Liver (tissue), 9 donors: ENCODE measurements around the gene SLC2A6. TPM values are rescaled to one million over a fixed set of nuclear protein-coding genes. Genes with fewer than 3 reads are reported as not detected.

Experiments used
- DNase-seq: peaks from one replicate; pipeline ENCODE4 v3.0.0-alpha.2; 2017; ENCODE audit warnings: low spot score
- H3K27ac ChIP-seq, 2 donors: one replicate each; pipeline ENCODE4 v1.7.0; 2013; ENCODE audit warnings: inconsistent platforms in 2 of 2, low read length in 2 of 2, control low read depth in 1 of 2, low read depth in 1 of 2, mild to moderate bottlenecking in 1 of 2
- H3K27me3 ChIP-seq, 4 donors: one replicate each; pipeline versions ENCODE4 v1.6.1 to v1.7.0; 2013; ENCODE audit warnings: low read length in 3 of 4, inconsistent platforms in 1 of 4, mild to moderate bottlenecking in 1 of 4, moderate library complexity in 1 of 4; ENCODE audit not compliant: control insufficient read depth in 4 of 4, insufficient read depth in 4 of 4
- H3K36me3 ChIP-seq, 4 donors: one replicate each; pipeline versions ENCODE4 v1.6.1 to v1.7.0; 2013; ENCODE audit warnings: low read length in 3 of 4, mild to moderate bottlenecking in 3 of 4, low read depth in 1 of 4, moderate library complexity in 1 of 4; ENCODE audit not compliant: control insufficient read depth in 4 of 4, insufficient read depth in 3 of 4
- H3K4me1 ChIP-seq, 4 donors: one replicate each; pipeline versions ENCODE4 v1.6.1 to v1.7.0; 2013; ENCODE audit warnings: low read length in 3 of 4, mild to moderate bottlenecking in 3 of 4, moderate library complexity in 1 of 4; ENCODE audit not compliant: control insufficient read depth in 4 of 4, insufficient read depth in 4 of 4
- H3K4me3 ChIP-seq, 3 donors: one replicate each; pipeline versions ENCODE4 v1.6.1 to v1.7.0; 2013; ENCODE audit warnings: low read length in 3 of 3, control low read depth in 1 of 3, low read depth in 1 of 3, mild to moderate bottlenecking in 1 of 3
- H3K9ac ChIP-seq, 2 donors: one replicate each; pipeline ENCODE4 v1.7.0; 2013; ENCODE audit warnings: low read length in 2 of 2, mild to moderate bottlenecking in 2 of 2, moderate library complexity in 2 of 2, control low read depth in 1 of 2, low read depth in 1 of 2
- H3K9me3 ChIP-seq, 4 donors: one replicate each; pipeline versions ENCODE4 v1.6.1 to v1.7.0; 2013; ENCODE audit warnings: low read length in 3 of 4; ENCODE audit not compliant: control insufficient read depth in 4 of 4
- EGR1 ChIP-seq, 2 donors: IDR thresholded peaks; 2 replicates each; pipeline ENCODE4 v1.6.1; 2016 to 2018; ENCODE audit warnings: antibody characterized with exemption in 2 of 2, low read depth in 2 of 2
- FOXA1 ChIP-seq: IDR thresholded peaks from 2 replicates; pipeline ENCODE4 v1.6.1; 2016; ENCODE audit warnings: antibody characterized with exemption
- GABPA ChIP-seq, 2 donors: IDR thresholded peaks in 1 of 2; conservative IDR thresholded peaks in 1 of 2; 2 replicates each; pipeline ENCODE4 v1.6.1; 2016; ENCODE audit warnings: antibody characterized with exemption in 2 of 2, mild to moderate bottlenecking in 1 of 2, moderate library complexity in 1 of 2
- HNF4A ChIP-seq, 2 donors: conservative IDR thresholded peaks; 2 replicates each; pipeline ENCODE4 v1.6.1; 2016; ENCODE audit warnings: antibody characterized with exemption in 2 of 2, mild to moderate bottlenecking in 2 of 2
- HNF4G ChIP-seq: IDR thresholded peaks from 2 replicates; pipeline ENCODE4 v1.6.1; 2016; ENCODE audit warnings: antibody characterized with exemption
- JUND ChIP-seq, 2 donors: IDR thresholded peaks; 2 replicates each; pipeline ENCODE4 v1.6.1; 2016; ENCODE audit warnings: antibody characterized with exemption in 2 of 2
- RAD21 ChIP-seq, 2 donors: IDR thresholded peaks; 2 replicates each; pipeline ENCODE4 v1.6.1; 2016; ENCODE audit warnings: antibody characterized with exemption in 2 of 2, mild to moderate bottlenecking in 2 of 2
- SP1 ChIP-seq: IDR thresholded peaks from 2 replicates; pipeline ENCODE4 v1.6.1; 2018; ENCODE audit warnings: antibody characterized with exemption, mild to moderate bottlenecking
- TAF1 ChIP-seq: conservative IDR thresholded peaks from 2 replicates; pipeline ENCODE4 v1.6.1; 2016; ENCODE audit warnings: antibody characterized with exemption, mild to moderate bottlenecking
- YY1 ChIP-seq: IDR thresholded peaks from 2 replicates; pipeline ENCODE4 v1.6.1; 2016; ENCODE audit warnings: antibody characterized with exemption, mild to moderate bottlenecking
- WGBS: extraction: QIAGEN DNeasy Blood & Tissue Kit; methylation state at CpG from one replicate; pipeline ENCODE4 v1.1.7; 2013; 5-methylcytosine and 5-hydroxymethylcytosine counted together
- polyA plus RNA-seq, 2 donors: library from polyadenylated mRNA; stranded (reverse) in 1 of 2; unstranded in 1 of 2; fragments of 200-250 nt in 1 of 2; fragments of >200 nt in 1 of 2; fragmentation: Nextera tagmentation in 1 of 2; extraction: Ambion mirVana in 1 of 2; gene quantifications; one replicate each; pipeline versions ENCODE4 v1.2.1 to v1.2.3, GENCODE V29; 2013 to 2015
- total RNA-seq, 2 donors: library from RNA; depleted of rRNA; stranded (reverse); fragments of >200 nt; gene quantifications; one replicate each; pipeline ENCODE4 v1.2.3, GENCODE V29; 2014
- TF ChIP-seq, protein P1 (sequence below): fragments of 150-350 bp; IDR thresholded peaks from 2 replicates; pipeline ENCODE4 v1.5.1; 2017; ENCODE audit warnings: improper control_type of control experiment, low read depth, low read length; ENCODE audit not compliant: missing input control
- TF ChIP-seq, protein P2 (sequence below): IDR thresholded peaks from 2 replicates; pipeline ENCODE4 v1.6.1; 2016; ENCODE audit warnings: antibody characterized with exemption
- TF ChIP-seq, protein P3 (sequence below): IDR thresholded peaks from 2 replicates; pipeline ENCODE4 v1.6.1; 2016; ENCODE audit warnings: antibody characterized with exemption, mild to moderate bottlenecking
- TF ChIP-seq, protein P4 (sequence below): IDR thresholded peaks from 2 replicates; pipeline ENCODE4 v1.6.1; 2016; ENCODE audit warnings: antibody characterized with exemption
- TF ChIP-seq, protein P5 (sequence below): IDR thresholded peaks from 2 replicates; pipeline ENCODE4 v1.6.1; 2016; ENCODE audit warnings: antibody characterized with exemption
- donor health status: healthy.
- donor health status: healthy.
- donor health status: healthy.
- donor health status: healthy.
- donor health status: healthy.

The SLC2A6 gene
- total and polyA plus RNA-seq, 4 donors = 1.7 to 3.9 (median 2.3) TPM

DNA sequence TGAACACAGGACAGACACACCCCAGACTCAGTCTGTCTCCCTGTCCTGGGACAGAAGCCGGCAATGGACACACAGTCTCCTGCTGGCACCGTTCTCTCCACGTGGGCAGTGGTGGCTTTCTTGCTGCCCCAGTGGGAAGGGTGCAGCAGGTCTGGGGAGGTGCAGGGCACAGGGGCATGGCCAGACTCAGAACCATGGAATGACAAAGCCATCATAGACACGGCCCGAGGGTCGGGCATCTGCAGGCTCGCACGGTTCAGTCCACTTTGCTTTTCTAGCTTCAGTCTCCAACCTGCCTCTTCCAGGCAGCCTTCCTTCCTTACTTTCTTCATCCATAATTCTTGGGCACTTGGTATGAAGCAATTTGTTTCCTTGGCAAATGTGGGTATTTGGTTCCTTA, 29.1 kb upstream of the SLC2A6 start:
- 94% methylated on average over 8 of the region's 8 CpGs for WGBS
- H3K27ac ChIP-seq = no peak overlapping the region

DNA sequence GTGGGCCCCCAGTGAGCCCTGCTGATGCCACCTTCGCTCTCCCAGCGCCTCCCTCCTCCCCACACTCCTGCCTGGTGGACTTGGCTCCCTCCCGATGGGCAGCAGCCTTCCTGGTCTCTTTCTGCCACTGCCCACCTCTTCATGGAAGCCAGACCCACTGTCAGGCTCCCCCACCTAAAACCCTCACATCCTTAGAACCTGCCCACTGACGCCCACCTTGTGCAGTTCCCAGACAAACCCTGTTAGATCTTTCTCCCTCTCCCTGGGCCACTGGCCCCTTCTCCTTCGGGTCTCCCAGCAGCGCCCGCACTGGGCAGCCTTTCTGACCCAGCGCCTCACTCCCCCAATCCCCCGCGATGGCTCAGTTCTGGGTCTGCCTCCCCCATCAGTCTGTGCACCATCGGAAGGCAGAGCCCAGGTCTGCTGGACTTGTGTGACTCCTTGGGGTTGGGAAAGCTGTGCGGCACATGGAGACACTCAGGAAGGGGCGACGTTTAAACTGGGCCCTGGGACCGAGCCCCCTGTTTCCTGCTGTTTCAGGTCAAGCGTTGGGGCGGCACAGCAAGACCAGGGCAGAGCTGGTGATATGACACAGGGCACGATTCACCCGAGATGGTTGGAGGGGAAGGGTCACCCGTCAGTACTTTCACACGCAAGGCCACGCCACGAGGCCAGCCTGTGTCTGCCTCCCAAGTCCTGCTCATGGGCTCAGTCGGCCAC, 28.5 kb upstream of the SLC2A6 start:
- H3K9ac ChIP-seq = no peak overlapping the region
- WGBS = 95% methylated on average over 24 of the region's 24 CpGs
- no peak for DNase-seq
- H3K27ac ChIP-seq = peak overlapping the region; percentile 68 to 88
- TF ChIP-seq GABPA (IDR thresholded peaks at IDR 0.05 in 1 of 2, conservative IDR thresholded peaks at IDR 0.05 in 1 of 2) (no peak), FOXA1 (no peak), SP1 (no peak), HNF4A (conservative IDR thresholded peaks at IDR 0.05) (no peak), HNF4G (no peak), TAF1 (no peak), RAD21 (IDR thresholded peaks at IDR 0.05) (no peak), EGR1 (IDR thresholded peaks at IDR 0.05; ENCODE audit: low read depth in 2 of 2) (no peak), JUND (IDR thresholded peaks at IDR 0.05) (no peak)
- TF ChIP-seq, protein P1, sequence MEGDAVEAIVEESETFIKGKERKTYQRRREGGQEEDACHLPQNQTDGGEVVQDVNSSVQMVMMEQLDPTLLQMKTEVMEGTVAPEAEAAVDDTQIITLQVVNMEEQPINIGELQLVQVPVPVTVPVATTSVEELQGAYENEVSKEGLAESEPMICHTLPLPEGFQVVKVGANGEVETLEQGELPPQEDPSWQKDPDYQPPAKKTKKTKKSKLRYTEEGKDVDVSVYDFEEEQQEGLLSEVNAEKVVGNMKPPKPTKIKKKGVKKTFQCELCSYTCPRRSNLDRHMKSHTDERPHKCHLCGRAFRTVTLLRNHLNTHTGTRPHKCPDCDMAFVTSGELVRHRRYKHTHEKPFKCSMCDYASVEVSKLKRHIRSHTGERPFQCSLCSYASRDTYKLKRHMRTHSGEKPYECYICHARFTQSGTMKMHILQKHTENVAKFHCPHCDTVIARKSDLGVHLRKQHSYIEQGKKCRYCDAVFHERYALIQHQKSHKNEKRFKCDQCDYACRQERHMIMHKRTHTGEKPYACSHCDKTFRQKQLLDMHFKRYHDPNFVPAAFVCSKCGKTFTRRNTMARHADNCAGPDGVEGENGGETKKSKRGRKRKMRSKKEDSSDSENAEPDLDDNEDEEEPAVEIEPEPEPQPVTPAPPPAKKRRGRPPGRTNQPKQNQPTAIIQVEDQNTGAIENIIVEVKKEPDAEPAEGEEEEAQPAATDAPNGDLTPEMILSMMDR = no peak
- TF ChIP-seq, protein P2, sequence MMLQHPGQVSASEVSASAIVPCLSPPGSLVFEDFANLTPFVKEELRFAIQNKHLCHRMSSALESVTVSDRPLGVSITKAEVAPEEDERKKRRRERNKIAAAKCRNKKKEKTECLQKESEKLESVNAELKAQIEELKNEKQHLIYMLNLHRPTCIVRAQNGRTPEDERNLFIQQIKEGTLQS = no peak
- no peaks in the 10 kb centered on the region for H3K27me3 ChIP-seq
- no peak overlapping the region for H3K4me3 ChIP-seq
- peaks cover 14 to 36% (median 24%) of the 10 kb centered on the region in 4 donors for H3K4me1 ChIP-seq
- H3K36me3 ChIP-seq = no peaks in the 10 kb centered on the region
- no peaks in the 10 kb centered on the region for H3K9me3 ChIP-seq

More for the DNA sequence above, 29.1 kb upstream of the SLC2A6 start:
- Histone ChIP-seq H3K4me3 (no peak overlapping the region), H3K27me3 (no peaks in the 10 kb centered on the region), H3K9me3 (no peaks in the 10 kb centered on the region), H3K4me1 (peaks cover 14 to 36% (median 24%) of the 10 kb centered on the region in 4 donors), H3K36me3 (no peaks in the 10 kb centered on the region), H3K9ac (no peak overlapping the region)
- DNase-seq = no peak
- TF ChIP-seq, protein P2 = no peak

DNA sequence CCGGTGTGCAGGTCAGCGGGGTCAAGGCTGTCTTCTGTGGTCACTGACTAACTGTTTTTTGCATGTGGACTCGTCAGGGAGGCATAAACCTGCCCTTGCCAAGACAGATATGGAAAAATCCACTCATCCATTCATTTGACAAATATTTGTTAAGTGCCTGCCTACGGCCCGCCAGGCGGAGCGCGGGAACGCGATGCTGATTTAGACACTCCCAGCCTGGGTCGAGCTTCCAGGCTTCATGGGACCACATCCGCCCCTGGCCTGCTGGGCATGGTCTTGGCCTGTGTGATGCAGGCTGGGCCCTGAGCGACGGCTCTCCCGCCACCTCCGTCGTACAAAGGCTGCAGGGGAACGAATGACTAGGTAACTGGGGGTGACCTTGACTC, 27.7 kb upstream of the SLC2A6 start:
- peaks cover 0 to 6% (median 1%) of the 10 kb centered on the region in 4 donors for H3K9me3 ChIP-seq
- 33% methylated on average over 18 of the region's 18 CpGs for WGBS
- H3K4me3 ChIP-seq = no peak overlapping the region
- H3K9ac ChIP-seq = no peak overlapping the region
- no peaks in the 10 kb centered on the region for H3K36me3 ChIP-seq
- no peaks in the 10 kb centered on the region for H3K27me3 ChIP-seq
- H3K27ac ChIP-seq = peak overlapping the region; percentile 68 to 88
- peak; percentile 49 for DNase-seq
- peaks cover 14 to 36% (median 24%) of the 10 kb centered on the region in 4 donors for H3K4me1 ChIP-seq
- no peak for TF ChIP-seq HNF4G
- TF ChIP-seq, protein P3, sequence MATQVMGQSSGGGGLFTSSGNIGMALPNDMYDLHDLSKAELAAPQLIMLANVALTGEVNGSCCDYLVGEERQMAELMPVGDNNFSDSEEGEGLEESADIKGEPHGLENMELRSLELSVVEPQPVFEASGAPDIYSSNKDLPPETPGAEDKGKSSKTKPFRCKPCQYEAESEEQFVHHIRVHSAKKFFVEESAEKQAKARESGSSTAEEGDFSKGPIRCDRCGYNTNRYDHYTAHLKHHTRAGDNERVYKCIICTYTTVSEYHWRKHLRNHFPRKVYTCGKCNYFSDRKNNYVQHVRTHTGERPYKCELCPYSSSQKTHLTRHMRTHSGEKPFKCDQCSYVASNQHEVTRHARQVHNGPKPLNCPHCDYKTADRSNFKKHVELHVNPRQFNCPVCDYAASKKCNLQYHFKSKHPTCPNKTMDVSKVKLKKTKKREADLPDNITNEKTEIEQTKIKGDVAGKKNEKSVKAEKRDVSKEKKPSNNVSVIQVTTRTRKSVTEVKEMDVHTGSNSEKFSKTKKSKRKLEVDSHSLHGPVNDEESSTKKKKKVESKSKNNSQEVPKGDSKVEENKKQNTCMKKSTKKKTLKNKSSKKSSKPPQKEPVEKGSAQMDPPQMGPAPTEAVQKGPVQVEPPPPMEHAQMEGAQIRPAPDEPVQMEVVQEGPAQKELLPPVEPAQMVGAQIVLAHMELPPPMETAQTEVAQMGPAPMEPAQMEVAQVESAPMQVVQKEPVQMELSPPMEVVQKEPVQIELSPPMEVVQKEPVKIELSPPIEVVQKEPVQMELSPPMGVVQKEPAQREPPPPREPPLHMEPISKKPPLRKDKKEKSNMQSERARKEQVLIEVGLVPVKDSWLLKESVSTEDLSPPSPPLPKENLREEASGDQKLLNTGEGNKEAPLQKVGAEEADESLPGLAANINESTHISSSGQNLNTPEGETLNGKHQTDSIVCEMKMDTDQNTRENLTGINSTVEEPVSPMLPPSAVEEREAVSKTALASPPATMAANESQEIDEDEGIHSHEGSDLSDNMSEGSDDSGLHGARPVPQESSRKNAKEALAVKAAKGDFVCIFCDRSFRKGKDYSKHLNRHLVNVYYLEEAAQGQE = peak; percentile 79
- TF ChIP-seq, protein P2 = peak; percentile 98
- TF ChIP-seq FOXA1 = peak; percentile 85
- TF ChIP-seq EGR1 (IDR thresholded peaks at IDR 0.05; ENCODE audit: low read depth in 2 of 2) = peak; percentile 80 to 94
- peak; percentile 75 to 84 for TF ChIP-seq HNF4A (conservative IDR thresholded peaks at IDR 0.05)
- TF ChIP-seq, protein P4, sequence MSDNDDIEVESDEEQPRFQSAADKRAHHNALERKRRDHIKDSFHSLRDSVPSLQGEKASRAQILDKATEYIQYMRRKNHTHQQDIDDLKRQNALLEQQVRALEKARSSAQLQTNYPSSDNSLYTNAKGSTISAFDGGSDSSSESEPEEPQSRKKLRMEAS = peak; percentile 82
- TF ChIP-seq YY1 = peak; percentile 82
- TF ChIP-seq, protein P5, sequence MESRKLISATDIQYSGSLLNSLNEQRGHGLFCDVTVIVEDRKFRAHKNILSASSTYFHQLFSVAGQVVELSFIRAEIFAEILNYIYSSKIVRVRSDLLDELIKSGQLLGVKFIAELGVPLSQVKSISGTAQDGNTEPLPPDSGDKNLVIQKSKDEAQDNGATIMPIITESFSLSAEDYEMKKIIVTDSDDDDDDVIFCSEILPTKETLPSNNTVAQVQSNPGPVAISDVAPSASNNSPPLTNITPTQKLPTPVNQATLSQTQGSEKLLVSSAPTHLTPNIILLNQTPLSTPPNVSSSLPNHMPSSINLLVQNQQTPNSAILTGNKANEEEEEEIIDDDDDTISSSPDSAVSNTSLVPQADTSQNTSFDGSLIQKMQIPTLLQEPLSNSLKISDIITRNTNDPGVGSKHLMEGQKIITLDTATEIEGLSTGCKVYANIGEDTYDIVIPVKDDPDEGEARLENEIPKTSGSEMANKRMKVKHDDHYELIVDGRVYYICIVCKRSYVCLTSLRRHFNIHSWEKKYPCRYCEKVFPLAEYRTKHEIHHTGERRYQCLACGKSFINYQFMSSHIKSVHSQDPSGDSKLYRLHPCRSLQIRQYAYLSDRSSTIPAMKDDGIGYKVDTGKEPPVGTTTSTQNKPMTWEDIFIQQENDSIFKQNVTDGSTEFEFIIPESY = no peak
